ENCODE measurements around the gene COMTD1.
"Not testable (repeated sequence)": the region's sequence is repeated elsewhere in the genome, so short reads cannot be mapped to it uniquely, and the experiment has no call there.

The COMTD1 gene

DNA sequence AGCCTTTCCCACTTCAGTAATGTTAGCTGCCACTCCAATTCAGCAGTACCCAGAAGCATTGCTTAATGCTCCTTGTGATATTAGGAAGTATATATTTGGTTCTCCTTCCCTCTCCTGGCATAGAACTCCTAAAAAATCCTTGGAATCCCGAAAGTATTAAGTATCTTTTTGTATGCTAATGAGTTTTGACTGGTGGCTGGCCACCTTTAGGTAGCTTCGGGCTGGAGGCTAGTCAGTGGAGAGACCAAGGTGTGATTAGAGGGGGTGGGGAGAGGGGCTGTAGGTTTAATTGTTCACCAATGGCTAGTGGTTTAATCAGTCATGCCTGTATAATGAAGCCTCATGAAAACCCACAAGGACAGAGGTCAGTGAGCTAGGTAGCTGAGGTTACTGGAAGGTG lies 12.2 kb downstream of the COMTD1 start:
- in situ Hi-C loops (cut with HindIII; ENCODE audit: low sequenced_read_pairs) = no loop called here

GRCh38 chr10:75221492-75221891 lies 14.3 kb downstream of the COMTD1 start:
- in situ Hi-C loops (cut with HindIII; ENCODE audit: low sequenced_read_pairs) = not testable (repeated sequence)

GRCh38 chr10:75220274-75220673 lies 15.5 kb downstream of the COMTD1 start:
- in situ Hi-C loops (cut with HindIII; ENCODE audit: low sequenced_read_pairs) = no loop called here

- in situ Hi-C loops (cut with HindIII; ENCODE audit: low sequenced_read_pairs) = no loop called here
Measured at GRCh38 chr10:75212343-75212742, 23.4 kb downstream of the COMTD1 start.

DNA sequence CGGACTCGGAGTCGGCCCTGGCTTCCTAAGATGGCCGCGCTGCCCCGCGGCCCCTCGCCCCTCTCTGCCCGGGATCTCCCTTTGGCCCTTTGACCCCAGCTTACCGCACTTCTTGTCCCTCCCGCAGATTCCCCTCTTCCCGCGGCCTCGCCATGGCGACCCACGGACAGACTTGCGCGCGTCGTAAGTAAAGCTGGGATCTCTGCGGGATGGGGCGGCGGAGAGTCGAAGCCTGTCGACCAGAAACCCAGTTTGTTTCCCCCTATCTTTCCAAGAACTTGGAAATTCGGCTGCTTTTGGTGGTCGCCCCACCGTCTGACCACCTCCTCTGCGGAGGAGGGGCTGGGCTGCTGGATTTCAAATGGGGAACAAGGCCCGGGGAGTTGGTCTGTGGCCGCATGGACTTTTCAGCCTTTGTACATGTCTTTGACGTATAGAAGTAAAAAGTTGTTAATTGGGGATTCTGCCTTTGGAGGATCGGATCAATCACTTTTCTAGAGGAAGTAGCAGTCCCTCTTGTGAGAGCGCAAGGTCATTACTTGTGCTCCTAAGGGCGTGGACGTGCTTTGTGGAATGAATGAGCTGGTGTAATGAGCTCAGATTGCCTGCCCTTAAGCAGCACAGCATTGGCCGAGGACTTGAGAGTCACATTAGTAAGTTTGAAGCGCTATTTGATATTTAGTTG lies 24.6 kb downstream of the COMTD1 start:
- in situ Hi-C loops (cut with HindIII; ENCODE audit: low sequenced_read_pairs) = no loop called here

DNA sequence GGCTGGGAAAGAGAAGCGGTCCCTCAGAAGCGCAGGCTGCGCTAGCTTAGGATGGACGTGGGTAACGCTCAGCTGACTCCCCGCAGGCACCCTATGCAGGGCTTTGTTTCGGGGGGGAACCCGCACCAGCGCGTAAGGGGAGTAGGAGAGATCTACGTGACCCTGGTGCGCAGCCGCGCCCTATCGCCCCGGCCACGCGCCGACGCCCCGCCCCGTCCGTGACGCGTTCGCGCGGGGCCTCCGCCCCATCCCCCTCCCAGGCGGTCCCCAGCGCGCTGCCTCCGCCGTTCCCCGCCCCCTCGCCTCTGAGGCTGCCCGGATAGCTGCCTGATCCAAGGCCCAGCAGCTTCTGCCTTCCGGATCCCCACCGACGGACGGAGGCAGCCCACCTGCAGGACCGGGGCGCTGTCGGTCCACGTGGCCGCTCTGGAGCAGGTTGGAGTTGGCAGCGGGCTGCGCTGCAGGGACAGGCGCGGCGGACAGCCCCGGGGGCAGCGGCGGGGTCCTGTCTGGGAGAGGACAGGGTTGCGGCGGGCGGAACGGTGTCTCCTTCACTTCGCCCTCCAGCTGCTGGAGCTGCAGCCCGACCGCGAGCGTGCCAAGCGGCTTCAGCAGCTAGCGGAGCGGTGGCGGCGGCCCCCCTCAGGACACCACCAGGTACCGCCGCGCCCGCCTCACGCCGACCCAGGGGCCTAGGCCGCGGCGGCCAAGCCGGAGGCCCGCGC lies 25.3 kb downstream of the COMTD1 start, which contains the start of gene VDAC2:
Gene VDAC2 (plus strand): TSS at position 515 of the 725 bp plus-strand sequence. CDS start 363 bp downstream, outside the sequence.
- in situ Hi-C loops (cut with HindIII; ENCODE audit: low sequenced_read_pairs) = no loop called here

GRCh38 chr10:75209921-75210281 lies 25.9 kb downstream of the COMTD1 start:
- in situ Hi-C loops (cut with HindIII; ENCODE audit: low sequenced_read_pairs) = no loop called here

DNA sequence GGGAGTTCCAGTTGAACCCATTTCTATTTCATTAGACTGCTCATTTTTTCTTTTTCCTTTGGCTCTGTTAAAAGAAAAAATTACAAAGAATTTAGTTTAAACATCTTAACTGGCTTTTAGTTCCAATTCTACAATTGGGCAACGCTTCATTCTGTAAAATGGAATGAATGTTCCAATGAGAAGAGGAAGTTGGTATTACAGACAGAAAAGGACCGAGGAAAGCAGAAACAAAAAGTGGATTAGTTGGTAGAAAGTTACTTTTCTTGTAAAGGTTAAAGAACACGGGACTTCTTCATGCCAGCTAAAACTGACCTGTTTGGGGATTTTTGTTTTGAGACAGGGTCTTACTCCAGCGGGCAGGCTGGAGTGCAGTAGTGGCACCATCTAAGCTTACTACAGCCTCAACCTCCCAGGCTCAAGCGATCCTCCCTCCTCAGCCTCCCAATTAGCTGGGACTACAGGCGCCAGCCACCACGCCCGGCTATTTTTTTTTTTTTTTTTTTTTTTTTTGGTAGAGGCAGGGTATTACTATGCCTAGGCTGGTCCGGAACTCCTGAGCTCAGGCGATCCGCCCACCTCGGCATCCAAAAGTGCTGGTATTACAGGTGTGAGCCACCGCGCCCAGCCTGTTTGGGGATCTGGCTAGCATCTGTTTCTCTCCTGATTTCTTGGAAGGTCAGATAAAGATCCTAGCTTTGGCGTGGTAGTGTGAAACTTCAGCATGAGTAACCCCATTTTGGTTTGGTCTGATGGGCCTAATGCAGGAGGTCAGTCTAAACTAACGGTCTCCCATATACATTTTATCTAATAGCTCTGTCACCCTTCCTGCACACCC lies 26.5 kb downstream of the COMTD1 start:
- in situ Hi-C loops (cut with HindIII; ENCODE audit: low sequenced_read_pairs) = no loop called here

DNA sequence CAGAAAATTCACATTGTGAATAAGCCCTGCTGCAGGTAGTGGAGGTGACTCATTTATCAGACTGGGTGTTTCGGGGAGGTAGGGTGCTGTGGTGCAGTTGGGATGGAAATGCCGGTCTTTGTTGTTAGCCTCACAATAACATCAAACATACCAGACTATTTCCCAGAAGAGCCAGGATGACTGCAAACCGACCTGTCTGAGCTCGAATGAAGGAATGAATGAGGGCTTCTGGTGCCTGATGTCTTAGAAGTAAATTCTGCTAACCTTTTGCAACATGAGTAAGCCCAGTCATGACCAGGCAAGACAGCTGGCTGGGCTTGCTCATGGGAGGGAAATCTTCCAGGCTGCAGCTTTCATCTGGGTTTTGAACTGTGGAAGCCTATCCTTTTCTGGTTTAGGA lies 27.6 kb downstream of the COMTD1 start:
- in situ Hi-C loops (cut with HindIII; ENCODE audit: low sequenced_read_pairs) = no loop called here

DNA sequence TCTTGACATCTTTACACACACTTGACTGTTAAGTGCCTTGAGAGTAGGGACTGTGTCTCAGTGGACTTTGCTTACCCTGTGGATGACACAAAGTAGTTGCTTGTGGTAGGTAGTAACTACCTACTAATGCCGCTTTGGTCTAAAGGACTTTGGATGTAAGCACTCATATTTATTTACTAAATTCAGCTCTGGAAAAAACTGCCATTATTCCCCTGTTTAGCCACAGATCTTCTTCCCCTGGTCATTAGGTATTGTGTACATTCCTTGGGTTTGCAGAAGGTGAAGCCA lies 28.0 kb downstream of the COMTD1 start:
- in situ Hi-C loops (cut with HindIII; ENCODE audit: low sequenced_read_pairs) = no loop called here

GRCh38 chr10:75207079-75207856 lies 28.5 kb downstream of the COMTD1 start:
- in situ Hi-C loops (cut with HindIII; ENCODE audit: low sequenced_read_pairs) = no loop called here

DNA sequence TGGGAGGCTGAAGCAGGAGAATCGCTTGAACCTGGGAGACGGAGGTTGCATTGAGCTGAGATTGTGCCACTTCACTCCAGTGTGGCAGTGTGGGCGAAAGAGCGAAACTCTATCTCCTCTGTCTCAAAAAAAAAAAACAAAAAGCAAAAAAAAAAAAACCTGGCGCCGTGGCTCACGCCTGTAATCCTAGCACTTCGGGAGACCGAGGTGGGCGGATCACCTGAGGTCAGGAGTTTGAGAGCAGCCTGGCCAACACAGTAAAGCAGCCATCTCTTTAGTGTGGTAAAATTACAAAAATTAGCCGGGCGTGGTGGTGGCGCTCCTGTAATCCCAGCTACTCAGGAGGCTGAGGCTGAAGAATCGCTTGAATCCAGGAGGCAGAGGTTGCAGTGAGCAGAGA lies 29.1 kb downstream of the COMTD1 start:
- in situ Hi-C loops (cut with HindIII; ENCODE audit: low sequenced_read_pairs) = not testable (repeated sequence)

GRCh38 chr10:75205908-75206307 lies 29.8 kb downstream of the COMTD1 start:
- in situ Hi-C loops (cut with HindIII; ENCODE audit: low sequenced_read_pairs) = no loop called here

GRCh38 chr10:75203724-75204123 lies 32.0 kb downstream of the COMTD1 start:
- in situ Hi-C loops (cut with HindIII; ENCODE audit: low sequenced_read_pairs) = no loop called here

- in situ Hi-C loops (cut with HindIII; ENCODE audit: low sequenced_read_pairs) = not testable (repeated sequence)
Measured at GRCh38 chr10:75203046-75203620, 32.6 kb downstream of the COMTD1 start.

DNA sequence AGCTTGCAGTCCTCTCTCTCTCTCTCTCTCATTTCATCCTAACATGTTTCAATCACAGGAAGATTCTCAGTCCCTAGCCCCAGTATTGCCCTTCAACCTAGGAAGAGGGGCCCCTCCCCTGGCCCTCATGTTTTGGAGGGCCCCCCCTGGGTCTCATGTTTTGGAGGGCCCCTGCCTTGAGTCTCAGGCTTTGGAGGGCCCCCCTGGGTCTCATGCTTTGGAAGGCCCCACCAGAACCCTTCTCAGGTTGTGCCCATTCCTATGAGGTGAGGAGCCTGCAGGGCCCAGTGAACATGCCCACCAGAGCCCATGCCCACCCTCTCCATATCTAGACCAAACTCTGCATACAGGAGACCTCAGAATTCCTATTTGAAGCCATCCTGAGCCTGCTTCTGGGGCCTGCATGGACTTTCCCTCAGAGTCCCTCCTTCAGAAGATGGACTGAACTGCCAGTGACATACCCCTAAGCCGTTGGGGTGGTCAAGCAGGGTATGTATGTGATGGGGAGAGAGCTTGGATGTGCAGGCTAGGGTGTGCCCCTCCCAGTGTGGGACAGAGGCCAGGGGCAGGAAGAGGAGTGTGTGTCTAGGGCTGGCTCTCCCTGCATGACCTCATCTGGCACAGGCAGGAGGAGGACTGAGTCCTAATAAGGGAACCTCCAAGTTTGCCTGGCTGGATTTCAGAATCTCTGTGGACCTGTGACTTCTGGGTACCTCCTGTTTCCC lies 33.3 kb downstream of the COMTD1 start:
- in situ Hi-C loops (cut with HindIII; ENCODE audit: low sequenced_read_pairs) = no loop called here

DNA sequence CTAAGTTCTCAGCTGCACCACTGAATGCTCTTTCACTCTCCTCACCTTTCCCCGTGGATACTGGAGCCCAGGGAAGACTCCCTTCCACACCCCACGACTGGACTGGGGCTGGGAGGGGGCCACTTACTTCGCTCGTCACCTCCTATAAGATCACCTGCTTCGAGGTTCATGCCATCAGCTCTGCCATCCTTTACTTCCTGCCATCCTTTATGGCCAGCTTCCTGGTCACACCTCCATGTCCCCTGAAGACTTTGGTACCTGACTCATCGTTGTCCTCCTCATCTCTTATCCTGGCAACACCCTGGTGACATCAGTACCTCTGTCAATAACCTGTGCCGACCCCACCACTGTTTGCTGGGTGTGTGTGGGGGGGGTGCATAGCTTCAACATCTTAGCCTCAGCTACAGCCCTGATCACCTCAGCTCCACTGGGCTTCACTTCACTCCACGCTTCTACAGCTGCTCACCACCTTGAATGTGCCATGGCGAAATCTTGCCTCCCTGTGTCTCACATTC lies 33.9 kb downstream of the COMTD1 start:
- in situ Hi-C loops (cut with HindIII; ENCODE audit: low sequenced_read_pairs) = no loop called here

- in situ Hi-C loops (cut with HindIII; ENCODE audit: low sequenced_read_pairs) = not testable (repeated sequence)
Measured at GRCh38 chr10:75199949-75200348, 35.8 kb downstream of the COMTD1 start.

GRCh38 chr10:75197906-75198305 lies 37.9 kb downstream of the COMTD1 start:
- in situ Hi-C loops (cut with HindIII; ENCODE audit: low sequenced_read_pairs) = no loop called here

GRCh38 chr10:75197066-75197465 lies 38.7 kb downstream of the COMTD1 start:
- in situ Hi-C loops (cut with HindIII; ENCODE audit: low sequenced_read_pairs) = no loop called here

All from DLD1 (cell line).